HL-60 (cell line): ENCODE data around the gene PEAK3.

Source experiments
- CTCF ChIP-seq: IDR thresholded peaks from one replicate; pipeline ENCODE4 v1.5.1; 2011; ENCODE audit warnings: low read length, control low read depth, inconsistent platforms; ENCODE audit not compliant: insufficient read depth
- GABPA ChIP-seq: IDR thresholded peaks from 2 replicates; pipeline ENCODE4 v1.6.1; 2012; ENCODE audit warnings: low read depth
- POLR2AphosphoS5 ChIP-seq: IDR thresholded peaks from 2 replicates; pipeline ENCODE4 v1.6.1; 2012; ENCODE audit warnings: low read depth
- REST ChIP-seq: IDR thresholded peaks from 2 replicates; pipeline ENCODE4 v1.6.1; 2012; ENCODE audit warnings: low read depth; ENCODE audit not compliant: insufficient replicate concordance
- SPI1 ChIP-seq: IDR thresholded peaks from 2 replicates; pipeline ENCODE4 v1.6.1; 2012; ENCODE audit warnings: low read depth, mild to moderate bottlenecking, borderline replicate concordance

- no peak for TF ChIP-seq CTCF
- TF ChIP-seq POLR2AphosphoS5, result no peak
- no peak for TF ChIP-seq REST
- no peak for TF ChIP-seq SPI1
- TF ChIP-seq GABPA, result no peak
These were observed 35.1 kb downstream of the PEAK3 start for GRCh38 chr19:2246801-2247361.
